Stomach (tissue), 4 donors: ENCODE results near the gene MAST4.

Experiments used
- CTCF ChIP-seq, 7 experiments: fragments of 450-650 bp in 4 of 7; fragments of 200-600 bp in 3 of 7; sonication (generic) in 3 of 7; IDR thresholded peaks; one replicate each; pipeline ENCODE4 v1.5.1; 2016 to 2019; ENCODE audit warnings: antibody characterized with exemption in 7 of 7, control low read depth in 2 of 7, mild to moderate bottlenecking in 1 of 7
- EP300 ChIP-seq: sonication (generic); formaldehyde crosslinking; IDR thresholded peaks from one replicate; pipeline ENCODE4 v1.6.1; 2017; ENCODE audit warnings: antibody characterized with exemption
- POLR2A ChIP-seq, 4 donors: fragments of 450-650 bp; IDR thresholded peaks; one replicate each; pipeline ENCODE4 v1.6.1; 2016; ENCODE audit warnings: antibody characterized with exemption in 4 of 4, control low read depth in 2 of 4, mild to moderate bottlenecking in 1 of 4, moderate library complexity in 1 of 4
- POLR2AphosphoS5 ChIP-seq, 3 donors: sonication (generic); formaldehyde crosslinking; IDR thresholded peaks; one replicate each; pipeline ENCODE4 v1.6.1; 2016; ENCODE audit warnings: antibody characterized with exemption in 3 of 3

GRCh38 chr5:66915531-66915930 lies 319.3 kb downstream of the MAST4 start:
- no peak for TF ChIP-seq POLR2A (IDR thresholded peaks at IDR 0.05)
- TF ChIP-seq EP300: no peak
- no peak for TF ChIP-seq CTCF (IDR thresholded peaks at IDR 0.05)
- TF ChIP-seq POLR2AphosphoS5 (IDR thresholded peaks at IDR 0.05): no peak
